SHP77 (cell line): ENCODE measurements around the gene DNAH3.
A peak's percentile ranks its signal among the peaks of the same experiment; 100 is the strongest.
"Not testable (repeated sequence)": the region's sequence is repeated elsewhere in the genome, so short reads cannot be mapped to it uniquely, and the experiment has no call there.

Experiments used
- DNase-seq, 2 experiments: peaks; one replicate each; lab custom pipeline; 2025; lab: John Stamatoyannopoulos, UW

The DNAH3 gene

DNA sequence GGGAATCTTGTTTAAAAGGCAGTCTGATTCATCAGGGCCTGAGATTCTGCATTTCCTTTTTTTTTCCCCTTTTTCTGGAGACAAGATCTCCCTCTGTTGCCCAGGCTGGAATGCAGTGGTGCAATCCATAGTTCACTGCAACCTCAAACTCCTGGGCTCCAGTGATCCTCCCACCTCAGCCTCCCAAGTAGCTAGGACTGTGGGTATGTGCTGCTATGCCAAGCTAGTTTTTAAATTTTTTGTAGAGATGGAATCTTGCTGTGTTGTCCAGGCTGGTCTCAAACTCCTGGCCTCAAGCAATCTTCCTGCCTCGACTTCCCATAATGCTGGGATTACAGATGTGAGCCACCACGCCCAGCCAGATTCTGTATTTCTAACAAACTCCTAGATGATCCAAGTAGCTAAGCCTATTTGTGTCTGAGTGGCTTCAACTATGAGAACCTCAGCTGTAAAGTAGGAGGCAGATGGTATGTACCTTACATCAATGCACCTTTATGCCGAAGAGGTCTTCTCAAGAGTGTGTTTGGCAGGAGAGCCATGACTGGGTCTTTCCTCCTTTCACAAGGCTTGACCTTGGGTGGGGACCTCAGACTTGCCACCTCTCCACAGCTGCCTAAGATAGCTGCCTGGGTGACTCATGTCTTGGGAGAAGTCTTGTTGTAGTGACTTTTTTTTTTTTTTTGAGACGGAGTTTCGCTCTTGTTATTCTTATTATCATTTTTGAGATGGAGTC is 18.8 kb upstream of the DNAH3 start:
- DNase-seq, result no peak

DNA sequence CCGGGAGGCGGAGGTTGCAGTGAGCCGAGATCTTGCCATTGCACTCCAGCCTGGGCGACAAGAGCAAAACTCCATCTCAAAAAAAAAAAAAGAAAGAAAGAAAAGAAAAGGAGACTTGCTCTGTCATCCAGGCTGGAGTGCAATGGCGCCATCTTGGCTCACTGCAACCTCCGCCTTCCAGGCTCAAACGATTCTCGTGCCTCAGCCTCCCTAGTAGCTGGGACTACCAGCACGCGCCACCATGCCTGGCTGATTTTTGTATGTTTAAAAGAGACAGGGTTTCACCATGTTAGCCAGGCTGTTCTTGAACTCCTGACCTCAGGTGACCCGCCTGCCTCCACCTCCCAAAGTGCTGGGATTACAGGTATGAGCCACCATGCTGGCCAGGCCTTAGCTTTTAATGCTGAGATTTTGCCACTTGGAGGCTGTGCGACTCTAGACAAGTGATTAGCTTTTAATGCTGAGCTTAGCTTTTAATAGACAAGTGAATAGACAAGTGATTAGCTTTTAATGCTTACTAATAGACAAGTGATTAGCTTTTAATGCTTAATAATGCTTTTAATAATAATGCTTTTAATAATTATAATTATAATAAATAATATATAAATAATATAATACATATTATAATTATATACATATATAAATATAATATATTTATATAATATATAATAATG is 17.4 kb upstream of the DNAH3 start:
- no peak for DNase-seq

DNA sequence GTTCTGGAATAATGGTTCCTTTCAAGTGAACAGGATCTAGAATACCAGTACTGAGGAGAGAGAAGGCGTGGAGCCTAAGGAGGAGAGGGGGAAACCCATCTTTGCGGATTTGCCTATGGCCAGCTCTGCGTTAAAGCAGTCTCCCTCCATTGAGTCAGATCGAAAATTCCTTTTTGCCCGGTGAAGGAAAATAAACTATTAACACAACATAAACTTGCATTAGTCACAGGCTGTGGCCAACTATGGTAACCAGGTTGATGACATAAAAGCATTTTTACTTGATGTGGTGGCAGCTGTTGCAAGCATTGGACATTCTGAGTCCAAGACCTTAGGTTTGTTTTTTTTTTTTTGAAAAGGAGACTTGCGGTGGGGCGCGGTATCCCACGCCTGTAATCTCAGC is 16.7 kb upstream of the DNAH3 start:
- DNase-seq, result no peak

DNA sequence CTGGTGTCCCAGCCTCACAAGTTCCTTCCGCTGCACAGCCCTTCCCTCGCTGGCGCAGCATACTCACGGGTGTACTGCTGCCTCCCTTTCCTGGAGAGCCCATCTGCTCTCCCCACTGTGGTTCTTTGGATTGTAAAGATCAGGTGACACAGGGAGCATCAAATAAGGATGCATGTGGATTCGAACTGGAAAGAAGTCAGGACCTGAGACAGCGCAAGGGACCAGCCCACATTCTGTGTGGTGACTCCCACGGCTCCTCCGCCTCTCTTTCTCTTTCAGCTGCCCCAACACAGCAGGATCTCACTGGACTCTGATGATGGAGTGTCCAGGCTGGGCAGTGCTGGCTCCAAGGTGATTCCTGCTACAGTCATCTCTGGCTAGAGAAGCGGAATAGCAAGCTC is 15.9 kb upstream of the DNAH3 start:
- no peak for DNase-seq

DNA sequence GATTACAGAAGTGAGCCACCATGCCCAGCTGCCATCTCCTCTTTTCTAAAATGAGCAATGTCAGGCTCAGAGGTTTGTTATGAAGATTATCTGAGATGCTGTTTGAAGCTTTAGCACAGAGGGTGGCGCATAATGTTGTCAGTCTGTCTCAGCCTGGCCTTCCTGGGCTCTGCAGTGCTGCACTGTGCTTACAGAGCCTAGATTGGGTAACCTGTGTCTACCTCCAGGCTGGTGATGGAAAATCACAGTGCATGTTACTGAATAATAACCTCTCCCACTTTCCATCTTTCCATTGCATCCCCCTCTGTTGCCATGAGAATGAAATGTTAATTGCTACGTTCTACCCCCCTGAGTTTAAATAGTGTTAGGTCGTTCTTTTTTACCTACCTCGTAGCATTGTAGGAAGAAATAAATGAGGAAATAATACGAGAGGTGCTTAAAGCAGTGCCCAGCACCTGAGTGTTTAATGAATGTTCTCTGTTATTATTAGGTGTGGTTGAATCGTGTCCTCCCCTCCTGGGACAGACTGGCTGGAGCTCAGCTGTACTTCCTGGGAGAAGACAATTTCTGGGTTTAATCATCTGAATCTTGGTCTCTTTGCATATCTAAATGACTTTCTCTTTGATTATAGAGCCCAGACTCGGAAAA is 14.0 kb upstream of the DNAH3 start:
- no peak for DNase-seq

DNA sequence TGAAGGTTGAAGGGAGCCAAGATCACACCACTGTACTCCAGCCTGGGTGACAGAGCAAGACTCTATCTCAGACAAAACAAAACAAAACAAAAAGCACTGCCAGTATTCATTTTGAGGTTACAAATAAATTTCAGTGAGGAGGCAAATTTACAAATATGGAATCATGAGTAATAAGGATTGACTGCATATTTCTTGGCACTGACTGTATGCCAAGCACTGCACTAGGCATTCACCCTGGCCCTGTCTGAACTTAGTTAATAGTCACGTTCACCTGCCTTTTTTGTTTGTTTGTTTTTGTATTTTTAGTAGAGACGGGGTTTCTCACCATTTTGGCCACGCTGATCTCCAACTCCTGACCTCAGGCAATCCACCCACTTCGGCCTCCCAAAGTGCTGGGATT is 12.9 kb upstream of the DNAH3 start:
- no peak for DNase-seq

DNA sequence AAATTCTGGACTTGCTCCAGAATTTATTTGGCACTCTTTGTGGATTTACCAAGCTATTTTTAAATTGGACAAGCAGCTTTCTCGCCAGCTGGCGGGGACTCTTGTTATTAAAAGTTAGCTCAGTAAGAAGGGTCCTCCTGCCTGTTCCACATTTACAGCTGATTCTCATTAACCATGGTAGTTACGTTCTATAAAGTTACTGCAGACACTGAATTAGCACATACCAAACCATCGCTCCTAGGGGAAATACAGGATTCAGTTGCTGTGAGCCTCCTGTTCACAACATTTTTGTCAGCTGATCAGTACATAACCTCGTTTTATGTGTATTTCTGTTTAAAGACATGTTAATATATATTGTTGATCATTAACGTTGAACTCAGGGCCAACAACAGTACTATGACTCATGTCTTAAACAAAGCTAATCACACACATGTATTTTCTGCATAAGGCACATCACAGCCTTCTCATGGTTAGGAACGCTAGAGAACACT is 12.1 kb upstream of the DNAH3 start:
- DNase-seq, result no peak

DNA sequence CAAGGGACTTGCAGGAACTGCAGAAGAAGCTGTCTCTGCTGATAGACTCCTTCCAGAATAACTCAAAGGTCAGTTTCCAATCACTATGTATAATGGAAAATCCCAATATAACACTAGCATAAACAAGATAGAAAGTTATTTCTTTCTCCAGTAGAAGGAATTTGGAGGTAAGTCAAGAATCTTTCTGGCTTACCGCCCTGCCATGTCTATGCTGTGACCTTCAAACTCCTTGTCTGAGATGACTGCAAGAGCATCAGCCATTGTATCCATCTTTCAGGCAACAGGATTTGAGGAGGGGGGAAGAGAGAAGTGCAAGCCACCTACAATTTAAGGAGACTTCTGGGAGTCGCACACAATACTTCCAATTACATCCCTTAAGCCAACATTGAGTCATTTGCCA is 10.6 kb upstream of the DNAH3 start:
- no peak for DNase-seq

DNA sequence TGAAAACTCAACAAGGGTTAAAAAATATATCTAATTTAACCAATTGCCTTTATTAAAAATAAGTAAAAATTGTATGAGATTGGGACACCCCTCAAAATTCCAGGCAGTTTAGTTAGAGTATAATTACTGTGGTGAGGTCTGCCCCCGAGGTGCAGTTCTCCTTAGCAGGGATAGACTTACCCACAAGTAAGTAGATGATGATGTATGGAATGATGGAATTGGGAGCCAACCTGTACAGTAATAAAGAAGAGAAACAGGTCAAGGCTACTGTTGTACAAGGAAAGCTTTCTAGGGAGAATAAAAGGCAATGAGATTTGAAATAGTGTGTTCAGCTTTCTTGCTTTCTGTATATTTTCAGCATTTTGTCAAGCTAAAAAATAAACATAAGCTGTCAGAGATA is 9.6 kb upstream of the DNAH3 start:
- no peak for DNase-seq

DNA sequence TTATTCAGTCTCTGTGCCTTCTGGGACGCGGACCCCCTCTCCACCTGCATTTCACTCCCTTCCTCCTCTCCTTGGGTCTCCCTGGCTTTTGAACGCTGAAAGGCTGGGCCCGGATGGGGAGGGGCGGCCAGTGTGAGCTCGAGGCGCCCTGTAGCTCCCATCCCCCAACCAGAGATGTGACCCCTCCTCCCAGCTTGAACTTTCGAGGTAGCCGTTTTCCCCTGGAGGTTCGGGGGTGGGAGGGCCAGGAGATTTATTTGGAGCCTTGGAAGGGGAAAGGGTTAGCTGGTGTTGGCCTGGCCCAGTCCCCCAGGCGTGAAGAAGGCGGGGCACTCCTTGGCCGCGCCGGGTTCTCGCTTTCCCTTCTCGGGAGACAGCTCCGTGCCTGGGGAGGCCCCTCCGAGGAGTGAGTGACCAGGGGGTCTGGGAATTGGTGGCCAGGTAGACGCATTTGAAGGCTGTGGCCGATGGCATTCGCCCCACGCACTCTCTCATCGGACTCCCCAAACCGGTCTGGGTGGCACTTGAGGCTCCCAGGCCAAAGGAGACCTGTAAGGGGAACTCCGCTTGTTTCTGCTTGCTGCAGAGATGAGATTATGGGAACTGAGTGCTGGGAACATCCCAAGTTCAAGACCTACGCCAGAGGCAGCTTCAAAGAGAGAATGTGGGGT is 8.8 kb upstream of the DNAH3 start:
- no peak for DNase-seq

DNA sequence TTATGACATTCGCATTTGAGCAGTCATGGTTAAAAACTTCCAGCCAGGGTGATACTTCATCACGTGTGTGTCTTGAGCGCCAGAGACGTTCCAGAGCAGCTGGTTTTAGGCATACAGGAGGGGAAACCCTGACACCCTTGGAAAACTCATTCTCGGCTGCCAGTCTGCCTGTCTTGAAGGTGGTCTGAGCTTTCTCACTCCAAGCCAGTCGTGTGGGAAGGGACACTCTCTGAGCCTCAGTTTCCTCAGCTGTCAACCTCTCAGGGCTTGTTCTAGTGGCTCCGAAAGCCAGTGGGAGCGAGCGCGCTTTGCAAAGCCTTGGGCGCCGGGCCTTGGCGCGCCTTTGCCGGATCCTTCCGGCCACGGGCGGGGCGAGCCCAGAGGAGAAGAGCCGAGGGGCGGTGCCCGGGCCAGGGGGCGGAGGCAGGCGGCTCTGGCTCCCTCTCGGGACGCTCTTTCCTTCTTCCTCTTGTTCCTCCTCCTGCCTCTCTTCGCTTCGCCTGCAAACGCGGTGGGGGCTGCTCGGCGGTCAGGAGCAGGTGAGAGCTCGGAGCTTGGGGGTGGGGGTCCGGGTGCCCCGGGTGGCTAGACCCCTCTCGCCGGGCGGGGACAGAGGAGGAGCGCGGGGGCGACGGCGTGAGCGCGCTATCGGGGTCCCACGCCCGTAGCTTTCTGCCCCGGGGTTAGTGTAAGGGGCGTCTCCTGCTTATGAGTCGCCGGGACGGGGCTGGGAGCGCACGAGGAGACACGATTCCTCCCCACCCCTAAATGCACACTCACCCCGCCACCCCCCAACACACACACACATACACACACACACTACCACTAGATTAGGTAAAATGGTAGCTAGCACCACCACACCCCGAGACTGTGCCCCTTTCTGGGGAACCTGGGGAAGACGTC is 7.8 kb upstream of the DNAH3 start, which contains the start of gene LDAF1:
LDAF1 (plus strand) TSS at position 467 of the 903 bp plus-strand sequence. CDS start 2,509 bp downstream, outside the sequence.
- DNase-seq, result peak; percentile 33 to 69

DNA sequence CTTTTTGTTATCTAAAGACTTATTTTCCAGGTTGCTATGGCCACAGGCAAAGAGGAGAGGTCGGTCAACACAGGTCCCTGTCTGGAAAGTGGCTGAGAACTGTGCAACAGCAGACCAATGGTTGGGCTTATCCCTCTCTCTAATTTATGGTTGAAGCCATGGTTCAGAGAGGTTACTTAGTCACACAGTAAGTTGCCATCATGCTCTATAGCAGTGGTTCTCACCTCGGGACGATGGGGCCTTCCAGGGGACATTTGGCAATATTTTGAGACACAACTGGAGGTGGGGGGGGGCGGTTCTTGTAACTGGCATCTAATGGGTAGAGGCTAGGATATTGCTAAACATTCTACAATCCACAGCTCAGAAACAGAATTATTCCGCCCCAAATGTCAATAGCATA is 7.0 kb upstream of the DNAH3 start:
- peak in 1 of 2 experiments; percentile 10 for DNase-seq

DNA sequence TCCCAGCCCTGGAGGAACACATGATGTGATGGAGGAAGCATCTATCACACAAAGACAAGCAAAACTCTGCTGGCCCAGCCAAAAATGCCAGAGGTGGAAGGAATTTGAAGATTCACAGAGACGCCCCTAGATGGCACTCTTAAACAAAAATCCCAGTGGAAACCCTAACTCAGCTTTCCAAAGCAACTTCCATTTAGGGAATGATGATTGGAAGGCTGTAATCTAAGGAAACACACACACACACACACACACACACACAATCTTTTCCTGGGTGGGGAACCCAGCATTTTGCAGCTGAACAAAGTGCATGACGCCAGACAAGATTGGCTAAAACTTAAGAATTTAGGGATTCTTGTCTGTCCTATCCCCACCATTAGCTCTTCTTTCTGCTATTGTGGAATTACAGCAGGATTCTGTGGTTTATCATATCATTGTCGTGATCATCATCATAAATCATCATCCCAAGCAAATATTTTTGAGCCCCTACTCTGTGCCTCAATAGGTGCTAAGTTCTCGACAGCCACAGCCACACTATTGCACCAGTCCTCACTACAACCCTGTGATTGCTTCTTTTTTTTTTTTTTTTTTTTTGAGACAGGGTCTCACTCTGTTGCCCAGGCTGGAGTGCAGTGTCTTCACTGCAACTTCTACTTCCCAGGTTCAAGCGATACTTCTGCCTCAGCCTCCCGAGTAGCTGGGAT is 6.3 kb upstream of the DNAH3 start:
- DNase-seq, result peak; percentile 51 to 56

DNA sequence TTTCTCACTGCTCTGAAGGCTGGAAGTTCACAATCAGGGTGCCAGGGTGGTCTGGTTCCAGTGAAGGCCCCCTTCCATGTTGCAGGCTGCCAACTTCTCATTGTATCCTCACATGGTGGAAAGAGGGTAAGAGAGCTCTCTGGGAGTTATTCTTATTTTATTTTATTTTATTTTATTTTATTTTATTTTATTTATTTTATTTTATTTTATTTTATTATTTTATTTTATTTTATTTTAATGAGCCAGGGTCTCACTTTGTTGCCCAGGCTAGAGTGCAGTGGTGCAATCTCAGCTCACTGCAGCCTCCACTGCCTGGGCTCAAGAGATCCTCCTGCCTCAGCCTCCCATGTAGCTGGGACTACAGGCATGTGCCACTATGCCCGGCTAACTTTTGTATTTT is 5.4 kb upstream of the DNAH3 start:
- not testable (repeated sequence) for DNase-seq

DNA sequence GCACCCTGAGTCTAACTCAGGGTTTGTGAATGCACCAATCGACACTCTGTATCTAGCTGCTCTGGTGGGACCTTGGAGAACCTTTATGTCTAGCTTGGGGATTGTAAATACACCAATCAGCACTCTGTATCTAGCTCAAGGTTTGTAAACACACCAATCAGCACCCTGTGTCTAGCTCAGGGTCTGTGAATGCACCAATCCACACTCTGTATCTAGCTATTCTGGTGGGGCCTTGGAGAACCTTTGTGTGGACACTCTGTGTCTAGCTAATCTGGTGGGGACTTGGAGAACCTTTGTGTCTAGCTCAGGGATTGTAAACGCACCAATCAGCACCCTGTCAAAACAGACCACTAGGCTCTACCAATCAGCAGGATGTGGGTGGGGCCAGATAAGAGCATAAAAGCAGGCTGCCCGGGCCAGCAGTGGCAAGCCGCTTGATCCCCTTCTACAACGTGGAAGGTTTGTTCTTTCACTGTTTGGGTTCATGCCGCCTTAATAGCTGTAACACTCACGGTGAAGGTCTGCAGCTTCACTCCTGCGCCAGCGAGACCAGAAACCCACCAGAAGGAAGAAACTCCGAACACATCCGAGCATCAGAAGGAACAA is 2.6 kb upstream of the DNAH3 start:
- not testable (repeated sequence) for DNase-seq

DNA sequence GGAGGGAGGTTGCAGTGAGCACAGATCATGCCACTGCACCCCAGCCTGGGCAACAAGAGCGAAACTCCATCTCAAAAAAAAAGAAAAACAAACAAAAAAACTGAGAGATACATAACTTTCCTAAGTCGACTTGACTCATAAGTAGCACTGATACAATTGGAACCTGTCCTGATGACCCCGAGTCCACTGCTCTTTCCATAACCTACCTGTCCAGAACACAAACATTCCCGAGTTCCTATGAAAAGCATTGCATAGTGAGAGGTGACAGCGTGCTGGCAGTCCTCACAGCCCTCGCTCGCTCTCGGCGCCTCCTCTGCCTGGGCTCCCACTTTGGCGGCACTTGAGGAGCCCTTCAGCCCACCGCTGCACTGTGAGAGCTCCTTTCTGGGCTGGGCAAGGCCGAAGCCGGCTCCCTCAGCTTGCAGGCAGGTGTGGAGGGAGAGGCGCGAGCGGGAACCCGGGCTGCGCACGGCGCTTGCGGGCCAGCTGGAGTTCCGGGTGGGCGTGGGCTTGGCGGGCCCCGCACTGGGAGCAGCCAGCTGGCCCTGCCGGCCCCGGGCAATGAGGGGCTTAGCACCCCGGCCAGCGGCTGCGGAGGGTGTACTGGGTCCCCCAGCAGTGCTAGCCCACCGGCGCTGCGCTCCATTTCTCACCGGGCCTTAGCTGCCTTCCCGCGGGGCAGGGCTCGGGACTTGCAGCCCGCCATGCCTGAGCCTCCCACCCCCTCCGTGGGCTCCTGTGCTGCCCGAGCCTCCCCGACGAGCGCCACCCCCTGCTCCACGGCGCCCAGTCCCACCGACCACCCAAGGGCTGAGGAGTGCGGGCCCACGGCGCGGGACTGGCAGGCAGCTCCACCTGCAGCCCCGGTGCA is 1.7 kb upstream of the DNAH3 start:
- DNase-seq, result not testable (repeated sequence)

DNA sequence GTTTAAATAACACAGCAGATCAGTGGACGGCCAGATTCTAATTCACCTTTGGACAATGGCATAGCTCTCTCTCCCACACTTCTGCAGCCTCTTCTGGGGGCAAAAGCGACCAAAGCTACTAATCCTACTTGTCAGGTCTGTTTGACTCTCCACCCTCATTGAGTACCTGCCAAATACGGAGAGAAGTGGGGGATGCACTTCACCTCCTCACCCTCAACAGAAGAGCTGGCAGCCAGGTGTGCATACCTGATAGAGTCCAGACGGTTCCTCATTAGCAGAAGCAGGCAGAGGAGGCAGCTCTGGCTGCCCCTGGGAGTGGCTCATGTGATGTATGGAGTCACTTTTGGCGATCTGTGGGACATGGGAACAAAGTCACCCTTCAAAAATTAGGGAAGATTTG is 4.9 kb downstream of the DNAH3 start:
- no peak for DNase-seq

DNA sequence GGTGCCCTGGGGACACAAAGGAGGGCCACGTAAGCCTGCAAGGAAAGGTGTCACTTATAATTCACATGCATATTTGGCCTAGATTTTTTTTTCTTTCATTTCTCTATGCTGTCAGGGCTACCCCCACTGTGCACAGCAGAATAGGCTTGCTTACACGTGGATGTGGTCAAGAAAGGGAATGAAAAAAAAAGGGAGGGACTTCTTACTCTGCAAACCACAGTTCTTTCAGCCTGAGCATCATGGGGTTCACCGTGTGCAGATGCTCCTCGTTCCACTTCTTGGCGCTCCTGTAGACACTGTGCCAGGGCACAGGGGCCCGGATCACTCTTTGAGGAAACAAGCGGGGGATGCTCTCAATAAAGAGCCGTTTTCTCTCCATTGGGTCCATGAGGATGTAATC is 16.6 kb downstream of the DNAH3 start:
- DNase-seq, result no peak

DNA sequence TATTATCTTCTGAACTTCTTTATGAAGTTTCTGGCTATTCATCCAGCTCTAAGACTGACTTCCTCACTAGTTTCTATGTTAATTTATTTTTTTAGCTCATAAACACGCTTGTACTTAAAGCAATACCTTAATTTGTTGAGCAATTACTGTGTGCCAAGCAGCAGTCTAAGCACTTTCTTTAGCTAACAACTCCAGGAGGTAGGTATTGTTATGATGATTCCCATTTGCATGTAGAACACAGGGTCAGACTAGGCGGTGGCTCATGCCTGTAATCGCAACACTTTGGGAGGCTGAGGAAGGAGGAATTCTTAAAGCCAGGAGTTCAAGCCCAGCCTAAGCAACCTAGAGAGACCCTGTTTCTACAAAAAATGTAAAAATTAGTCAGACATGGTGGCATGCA is 19.8 kb downstream of the DNAH3 start:
- no peak for DNase-seq
